ENCODE data around the gene HSPB7.
"Not testable (repeated sequence)": the region's sequence is repeated elsewhere in the genome, so short reads cannot be mapped to it uniquely, and the experiment has no call there.

Gene HSPB7

GRCh38 chr1:16020878-16021277 is 3.0 kb upstream of the HSPB7 start:
- not testable (repeated sequence) for DNase-seq

GRCh38 chr1:16020325-16020724 is 2.5 kb upstream of the HSPB7 start:
- peak; percentile 12 for DNase-seq

- DNase-seq, result peak; percentile 44
Measured at GRCh38 chr1:16019644-16020277, 1.9 kb upstream of the HSPB7 start.

- peak; percentile 25 for DNase-seq
Measured at GRCh38 chr1:16018749-16019643, 1.2 kb upstream of the HSPB7 start.

- DNase-seq, result no peak
Measured at GRCh38 chr1:16018308-16018707, 465 bp upstream of the HSPB7 start.

- DNase-seq, result peak; percentile 21
Measured at GRCh38 chr1:16017076-16017460, 775 bp downstream of the HSPB7 start.

GRCh38 chr1:16015960-16016901 is 1.6 kb downstream of the HSPB7 start:
- peak; percentile 27 for DNase-seq

GRCh38 chr1:16015491-16015890 is 2.4 kb downstream of the HSPB7 start:
- peak; percentile 18 for DNase-seq

- DNase-seq, result peak; percentile 40
Measured at GRCh38 chr1:16014509-16015482, 3.0 kb downstream of the HSPB7 start.

GRCh38 chr1:16013908-16014258 is 4.0 kb downstream of the HSPB7 start:
- no peak for DNase-seq

GRCh38 chr1:16013220-16013907 is 4.5 kb downstream of the HSPB7 start:
- DNase-seq, result peak; percentile 82

- peak; percentile 76 for DNase-seq
Measured at GRCh38 chr1:16012590-16013219, 5.1 kb downstream of the HSPB7 start.

GRCh38 chr1:16011936-16012589 is 5.8 kb downstream of the HSPB7 start:
- DNase-seq, result no peak

GRCh38 chr1:16010837-16011236 is 7.0 kb downstream of the HSPB7 start:
- DNase-seq, result no peak

- DNase-seq, result no peak
Measured at GRCh38 chr1:16009678-16010077, 8.2 kb downstream of the HSPB7 start.

GRCh38 chr1:16009030-16009460 is 8.8 kb downstream of the HSPB7 start:
- peak; percentile 84 for DNase-seq

- no peak for DNase-seq
Measured at GRCh38 chr1:16007671-16008341, 10.0 kb downstream of the HSPB7 start.

- DNase-seq, result no peak
Measured at GRCh38 chr1:16006552-16007485, 11.0 kb downstream of the HSPB7 start.
